Head of caudate nucleus (tissue), 42 donors: Measurements from ENCODE around the gene PLAC9.

Experiments used
- DNase-seq, 42 donors: peaks; one replicate each; pipeline versions ENCODE4 v3.0.0 to v3.0.0-alpha.2; 2020 to 2021; ENCODE audit warnings: mixed read lengths in 7 of 42
- intact Hi-C: fragments of 100-400 bp; cut with DNase I; formaldehyde crosslinking; loops from one replicate; pipeline ENCODE4 v1.15.0; 2022

The PLAC9 gene

DNA sequence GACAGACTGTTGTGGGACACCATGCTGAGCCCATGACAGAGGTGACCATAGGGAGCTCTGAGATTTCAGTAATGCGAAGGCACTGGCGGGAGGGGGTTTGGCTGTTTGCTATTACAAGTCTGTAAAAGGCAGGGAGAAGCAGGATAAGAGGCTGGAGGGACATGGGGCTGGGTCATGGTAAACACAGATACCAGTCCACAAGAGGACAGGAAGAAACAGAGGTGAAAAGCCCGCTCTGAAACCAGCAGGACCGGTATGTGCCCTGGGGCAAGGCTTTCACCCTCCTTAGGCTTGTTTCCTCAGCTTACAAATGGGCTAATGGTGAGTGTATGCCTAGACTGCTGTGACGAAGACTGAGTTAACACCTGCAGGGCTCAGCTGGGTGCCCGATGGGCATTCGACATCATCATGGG is 38.7 kb downstream of the PLAC9 start:
- intact Hi-C loops = no loop called here
- no peak for DNase-seq

DNA sequence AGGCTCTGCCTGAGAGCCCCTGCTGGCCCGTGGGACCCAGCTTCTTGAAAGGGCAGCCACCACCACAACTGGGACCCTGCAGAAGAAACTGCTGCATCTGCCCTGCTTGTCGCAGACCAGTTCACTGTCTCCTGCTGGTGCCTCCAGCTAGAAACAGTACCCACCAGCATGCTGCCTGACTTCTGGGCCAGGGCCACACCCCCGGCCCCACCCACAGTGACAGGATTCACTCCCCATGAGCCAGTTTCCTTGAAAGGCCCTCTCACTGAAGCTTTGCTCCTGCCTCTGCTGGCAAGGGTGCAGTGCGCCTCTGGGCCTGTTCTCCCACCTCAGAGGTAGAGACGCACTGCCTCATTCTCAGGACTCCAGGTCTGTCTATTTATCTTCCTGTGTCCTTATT is 40.4 kb downstream of the PLAC9 start:
- intact Hi-C loops = no loop called here
- peak in 4 of 42 donors; percentile 24 to 43 (median 40) for DNase-seq

DNA sequence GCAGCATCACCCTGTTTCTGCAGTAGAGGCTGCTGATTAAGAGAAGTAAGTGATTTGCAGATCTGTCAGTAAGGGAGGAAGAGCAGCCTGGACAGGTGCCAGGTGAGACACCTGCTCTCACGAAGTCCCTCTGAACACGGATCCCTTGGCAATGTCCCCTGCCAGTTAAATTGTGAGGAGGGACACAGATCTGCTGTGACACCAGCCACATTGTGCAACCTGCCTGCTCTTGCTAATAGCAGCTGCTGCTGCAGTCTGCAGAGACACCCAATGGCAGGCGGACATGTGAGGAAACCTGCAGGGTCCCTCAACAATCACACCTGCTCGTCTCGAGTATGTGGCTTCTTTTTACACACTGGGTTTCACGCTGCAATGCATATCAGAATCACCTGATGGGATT is 40.9 kb downstream of the PLAC9 start:
- no peak for DNase-seq

DNA sequence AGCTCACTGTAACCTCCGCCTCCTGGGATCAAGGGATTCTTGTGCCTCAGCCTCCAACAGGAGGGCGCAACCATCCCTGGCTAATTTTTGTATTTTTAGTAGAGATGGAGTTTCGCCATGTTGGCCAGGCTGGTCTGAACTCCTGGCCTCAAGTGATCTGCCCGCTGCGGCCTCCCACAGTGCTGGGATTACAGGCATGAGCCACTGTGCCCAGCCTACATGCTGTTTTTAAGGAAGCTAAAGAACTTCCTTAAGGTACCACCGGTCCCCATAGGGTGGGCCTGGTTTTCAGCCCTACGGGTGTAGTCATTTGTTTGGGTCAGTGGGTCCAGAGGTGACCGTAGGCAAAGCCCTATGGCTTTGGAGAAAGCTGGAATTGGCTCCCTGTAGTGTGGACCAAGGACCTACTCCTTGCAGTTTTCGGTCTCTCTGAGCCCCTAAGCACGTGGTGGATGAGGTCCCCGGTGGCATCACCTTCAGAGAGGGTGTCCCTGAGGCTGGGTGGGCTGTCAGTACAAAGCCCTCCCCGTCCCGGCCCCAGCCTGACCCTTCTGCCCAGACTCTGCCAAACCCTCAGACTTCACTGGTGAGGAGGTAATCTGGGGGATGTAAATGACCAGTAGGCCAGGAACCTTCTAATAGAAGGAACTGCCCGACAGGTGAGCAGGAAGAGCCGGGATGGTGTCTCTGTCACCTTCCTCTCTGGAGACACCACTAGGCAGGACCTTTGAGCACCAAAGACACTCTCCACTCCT is 42.3 kb downstream of the PLAC9 start:
- intact Hi-C loops = no loop called here

More for the DNA sequence above, 40.9 kb downstream of the PLAC9 start:
- intact Hi-C loops = no loop called here

DNA sequence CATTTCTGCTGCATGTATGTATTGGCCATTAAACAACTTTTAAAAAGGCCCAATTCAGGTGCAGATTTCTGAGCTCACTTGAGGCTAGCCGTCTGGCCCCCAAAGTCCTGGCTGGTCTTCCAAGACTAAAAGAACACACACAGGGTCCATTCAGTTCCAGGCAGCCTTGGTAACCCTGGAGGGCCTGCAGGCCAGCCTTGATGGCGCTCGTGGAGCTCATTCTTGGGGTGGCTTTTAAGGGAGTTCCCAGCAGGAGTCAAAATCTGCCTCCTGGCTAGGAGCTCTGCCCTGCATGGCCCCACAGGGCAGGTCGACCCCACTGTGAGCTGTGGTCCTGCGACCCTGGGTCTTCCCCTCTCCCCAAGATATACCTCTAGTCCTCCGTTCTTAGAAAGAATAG is 44.0 kb downstream of the PLAC9 start:
- intact Hi-C loops = no loop called here
- peak in 1 of 42 donors; percentile 27 for DNase-seq

More for the DNA sequence above, 42.3 kb downstream of the PLAC9 start:
- DNase-seq = no peak

DNA sequence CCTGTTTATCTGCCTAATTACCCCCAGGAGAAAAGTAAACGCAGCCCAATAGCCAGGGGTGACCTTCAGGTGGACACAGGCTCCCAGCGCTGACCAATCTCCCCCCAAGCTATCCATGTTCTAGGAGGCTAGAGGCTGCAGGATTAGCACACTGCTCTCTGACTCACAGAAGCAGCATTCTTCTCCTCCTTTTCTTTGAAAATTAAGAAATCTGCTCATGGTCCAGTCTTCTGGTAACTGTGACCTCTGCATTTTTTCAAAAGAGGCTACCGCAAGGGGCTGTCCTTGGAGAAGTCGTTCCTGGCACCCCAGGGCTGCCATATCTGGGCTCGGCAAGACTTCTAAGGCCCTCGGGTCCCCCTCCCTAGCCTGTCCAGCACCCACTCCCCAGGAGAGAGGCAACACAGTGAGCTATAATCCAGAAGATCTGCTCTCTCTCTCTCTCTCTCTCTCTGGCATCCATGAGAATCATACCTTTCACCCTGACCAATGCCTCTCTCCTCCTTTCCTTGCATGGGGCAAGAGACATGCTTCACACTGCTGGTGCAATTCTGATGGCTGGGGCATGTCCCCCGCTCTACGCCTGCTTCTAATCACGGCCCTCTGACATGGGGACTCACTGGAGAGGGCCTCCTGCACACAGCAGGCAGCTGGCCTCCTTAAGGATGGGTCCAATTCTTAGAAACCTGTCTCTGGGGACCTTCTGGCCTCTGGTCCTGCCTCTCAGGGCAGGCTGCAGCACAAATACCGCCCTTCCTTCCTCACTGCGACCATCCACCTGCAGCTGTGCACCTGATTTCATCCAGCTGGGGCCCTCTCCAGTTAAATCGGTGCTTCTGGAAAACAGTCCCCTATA is 45.5 kb downstream of the PLAC9 start:
- intact Hi-C loops = no loop called here
- peak in 2 of 42 donors; percentile 9 to 53 for DNase-seq

DNA sequence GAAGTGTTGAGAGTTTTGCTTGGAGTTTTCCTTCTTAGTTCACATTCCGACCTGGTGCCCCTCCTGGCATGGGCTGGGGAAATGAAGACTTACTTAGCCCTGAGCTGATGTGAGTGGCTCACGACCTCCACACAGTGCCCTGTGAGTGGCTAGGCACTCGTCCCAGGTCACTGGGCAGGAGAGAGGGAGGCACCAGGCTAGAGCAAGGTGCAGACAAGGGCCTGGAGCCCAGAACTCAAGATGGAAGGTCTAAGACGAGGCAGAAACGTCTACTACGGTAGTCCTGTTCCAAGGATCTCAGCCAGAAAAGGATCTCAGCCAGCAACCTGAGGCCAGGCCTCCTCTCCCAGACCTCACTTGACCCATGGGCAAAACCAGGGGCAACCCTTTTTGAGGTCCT is 50.5 kb downstream of the PLAC9 start:
- intact Hi-C loops = no loop called here
- DNase-seq = peak in 1 of 42 donors; percentile 24

DNA sequence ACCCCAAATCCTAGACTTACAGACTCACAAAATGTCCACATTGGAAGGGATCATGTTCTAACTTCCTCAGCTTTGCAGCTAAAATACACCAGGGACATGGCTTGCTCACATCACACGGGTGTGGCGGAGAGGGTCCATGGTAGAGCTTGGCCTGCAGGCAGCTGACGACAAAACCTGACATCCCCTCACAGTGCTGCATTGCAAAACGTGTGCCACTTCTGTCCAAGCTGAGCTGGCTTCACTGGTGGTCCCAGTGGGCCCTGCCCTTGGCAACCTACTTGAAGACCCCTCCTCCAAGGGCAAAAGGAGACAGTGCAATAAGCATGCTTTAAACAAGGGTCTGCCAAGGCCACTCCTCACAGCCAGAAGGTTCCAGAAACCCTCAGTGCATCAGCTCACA is 50.9 kb downstream of the PLAC9 start:
- DNase-seq = peak in 1 of 42 donors; percentile 5
- intact Hi-C loops = no loop called here

DNA sequence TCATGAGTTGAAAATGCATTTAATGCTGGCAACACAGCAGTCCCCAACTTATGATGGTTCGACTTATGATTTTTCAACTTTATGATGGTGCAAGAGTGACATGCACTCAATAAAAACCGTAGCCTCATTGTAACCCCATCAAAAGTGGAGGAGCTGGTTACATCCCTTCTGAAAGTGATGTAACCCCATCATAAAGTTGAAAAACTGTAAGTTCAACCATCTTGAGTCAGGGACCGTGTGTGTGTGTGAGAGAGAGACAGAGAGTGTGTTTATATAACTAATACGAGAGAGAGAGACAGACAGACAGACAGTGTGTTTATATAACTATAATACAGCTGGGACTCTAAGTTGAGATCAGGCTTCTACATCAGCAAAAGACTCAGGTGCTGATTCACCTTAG is 51.8 kb downstream of the PLAC9 start:
- no peak for DNase-seq
- intact Hi-C loops = no loop called here

DNA sequence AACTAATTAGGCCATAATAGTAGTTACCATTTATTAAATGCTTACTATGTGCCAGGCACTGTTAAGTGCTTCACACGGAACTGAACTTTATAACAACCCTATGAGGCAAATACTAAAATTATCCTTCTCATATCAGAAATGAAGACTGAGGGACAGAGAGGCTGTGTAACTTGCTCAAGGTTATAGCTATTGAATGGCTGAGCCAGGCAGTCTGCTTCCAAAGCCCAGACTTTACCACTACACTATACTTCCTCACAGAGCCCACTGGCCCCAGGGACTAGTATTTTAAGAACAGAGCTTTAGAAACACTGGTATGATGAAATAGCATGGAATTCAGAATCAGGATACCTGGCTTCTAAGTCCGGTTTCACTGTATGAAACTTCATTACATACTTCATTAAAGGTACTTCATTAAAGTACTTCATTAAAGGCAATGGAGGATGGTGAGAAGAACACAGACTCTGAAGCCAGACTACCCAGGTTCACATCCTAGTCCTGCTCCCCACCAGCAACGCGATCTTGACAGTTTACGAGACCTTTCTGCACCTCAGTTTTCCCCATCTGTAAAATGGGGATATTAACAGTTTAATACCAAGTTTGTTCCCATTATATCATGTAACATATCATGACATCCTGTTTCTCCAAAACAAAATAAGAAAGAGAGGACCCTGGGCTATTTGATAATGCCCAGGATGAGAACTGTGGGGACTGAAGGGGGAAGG is 53.2 kb downstream of the PLAC9 start:
- intact Hi-C loops = no loop called here
- no peak for DNase-seq

DNA sequence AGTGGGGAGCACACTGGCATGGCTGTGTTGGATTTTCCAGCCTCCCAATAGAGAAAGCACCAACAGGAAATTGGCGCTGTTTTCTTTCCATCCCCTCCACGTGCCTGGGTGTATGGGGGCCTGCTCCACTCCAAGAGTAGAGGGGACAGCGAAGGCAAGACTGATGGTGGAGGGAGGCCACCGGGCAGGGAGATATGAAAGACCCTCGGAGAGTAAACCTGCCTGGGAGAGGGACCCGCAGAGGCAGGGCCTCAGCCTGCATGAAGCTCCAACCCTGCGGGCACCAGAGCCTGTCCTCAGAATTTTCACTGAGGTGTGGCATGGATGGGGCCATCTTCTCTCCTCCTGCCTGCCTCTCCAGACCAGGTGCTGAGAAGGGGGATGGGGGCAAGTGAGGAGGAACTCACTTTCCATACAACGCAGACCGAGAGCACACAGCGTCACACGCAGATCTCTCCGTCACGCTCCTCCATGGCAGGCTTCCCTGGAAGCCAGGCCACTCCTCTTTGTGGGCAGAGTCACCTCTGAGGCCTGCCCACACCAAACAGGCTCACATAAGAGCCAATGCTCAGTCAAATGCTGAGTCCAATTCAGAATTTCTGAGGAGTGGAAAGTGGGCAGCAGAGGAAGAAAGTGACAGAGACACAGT is 54.0 kb downstream of the PLAC9 start:
- no peak for DNase-seq
- intact Hi-C loops = no loop called here

DNA sequence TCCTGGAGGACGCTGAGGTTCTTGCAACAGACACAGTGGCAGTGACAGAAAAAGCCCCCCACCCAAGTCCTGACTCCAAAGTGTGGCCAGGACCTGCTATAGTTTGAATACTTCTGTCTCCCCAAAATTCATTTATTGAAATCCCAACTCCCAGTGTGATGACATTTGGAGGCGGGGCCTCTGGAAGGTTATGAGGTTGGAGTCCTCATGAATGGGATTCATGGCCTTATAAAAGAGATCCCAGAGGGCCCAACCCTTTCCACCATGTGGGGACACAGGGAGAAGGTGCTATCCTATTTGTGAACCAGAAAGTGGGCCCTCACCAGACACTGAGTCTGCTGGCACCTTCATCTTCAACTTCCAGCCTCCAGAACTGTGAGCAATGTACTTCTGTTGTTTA is 54.5 kb downstream of the PLAC9 start:
- intact Hi-C loops = no loop called here
- no peak for DNase-seq

DNA sequence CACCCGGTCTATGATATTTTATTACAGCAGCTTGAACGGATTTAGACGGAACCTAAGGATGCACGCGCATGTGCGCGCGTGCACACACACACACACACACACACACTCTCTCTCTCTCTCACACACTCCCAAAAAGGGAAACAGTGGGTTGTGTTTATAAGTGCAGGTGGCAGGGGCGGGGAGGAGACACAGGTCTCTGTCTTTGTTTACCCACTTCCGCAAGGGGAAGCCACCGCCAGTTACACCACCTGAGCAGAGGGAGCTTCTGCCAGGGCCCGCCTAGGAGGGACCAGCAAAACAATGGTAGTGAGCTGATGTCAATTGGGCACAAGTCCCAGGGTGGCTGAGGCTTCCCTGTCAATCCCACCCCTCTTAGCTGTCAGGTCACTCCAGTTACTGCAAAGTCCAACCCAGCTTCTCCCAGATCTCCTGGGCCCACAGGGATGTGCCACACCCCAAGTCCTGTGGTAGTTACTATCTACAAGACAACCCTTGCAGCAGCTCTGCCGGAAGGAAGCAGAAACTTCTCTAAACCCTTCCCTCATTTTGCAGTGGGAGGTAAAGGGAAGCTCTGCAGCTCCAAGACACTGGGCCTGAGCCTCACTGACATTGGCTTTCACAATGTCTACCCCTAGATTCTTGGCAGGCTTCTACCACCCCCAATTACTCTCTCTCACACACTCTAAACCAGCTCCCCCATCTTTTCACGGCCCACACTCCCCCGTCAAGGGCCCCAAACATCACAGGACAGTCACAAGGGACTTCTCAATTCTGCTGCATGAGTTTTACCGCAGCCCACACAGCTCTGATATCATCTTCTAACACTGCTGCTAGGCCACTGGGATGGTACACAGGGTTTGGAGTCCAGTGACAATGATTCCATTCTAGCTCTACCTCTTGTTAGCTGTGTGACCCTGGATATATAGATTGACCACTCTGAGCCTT is 55.2 kb downstream of the PLAC9 start:
- peak in 1 of 42 donors; percentile 51 for DNase-seq

DNA sequence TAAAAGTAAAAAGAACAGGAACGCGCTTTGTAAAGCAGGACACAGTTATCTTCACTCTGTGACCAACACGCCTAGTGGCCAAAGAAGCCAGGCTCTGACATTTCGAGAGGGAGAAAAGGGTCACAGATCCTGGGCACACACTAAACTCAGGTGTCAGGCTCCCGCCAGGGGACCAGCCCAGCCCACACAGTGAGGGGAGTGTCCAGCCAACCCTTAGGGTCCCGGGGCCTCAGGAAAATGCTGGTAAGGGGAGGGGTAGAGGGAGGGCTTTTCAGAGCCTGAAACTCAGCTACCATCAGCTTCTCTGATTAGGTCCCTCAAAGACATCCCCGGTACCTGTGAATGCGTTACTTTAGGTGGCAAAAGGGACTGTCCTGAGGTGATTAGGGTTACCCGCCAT is 56.2 kb downstream of the PLAC9 start:
- DNase-seq = peak in 1 of 42 donors; percentile 9
- intact Hi-C loops = no loop called here

More for the DNA sequence above, 55.2 kb downstream of the PLAC9 start:
- intact Hi-C loops = no loop called here

DNA sequence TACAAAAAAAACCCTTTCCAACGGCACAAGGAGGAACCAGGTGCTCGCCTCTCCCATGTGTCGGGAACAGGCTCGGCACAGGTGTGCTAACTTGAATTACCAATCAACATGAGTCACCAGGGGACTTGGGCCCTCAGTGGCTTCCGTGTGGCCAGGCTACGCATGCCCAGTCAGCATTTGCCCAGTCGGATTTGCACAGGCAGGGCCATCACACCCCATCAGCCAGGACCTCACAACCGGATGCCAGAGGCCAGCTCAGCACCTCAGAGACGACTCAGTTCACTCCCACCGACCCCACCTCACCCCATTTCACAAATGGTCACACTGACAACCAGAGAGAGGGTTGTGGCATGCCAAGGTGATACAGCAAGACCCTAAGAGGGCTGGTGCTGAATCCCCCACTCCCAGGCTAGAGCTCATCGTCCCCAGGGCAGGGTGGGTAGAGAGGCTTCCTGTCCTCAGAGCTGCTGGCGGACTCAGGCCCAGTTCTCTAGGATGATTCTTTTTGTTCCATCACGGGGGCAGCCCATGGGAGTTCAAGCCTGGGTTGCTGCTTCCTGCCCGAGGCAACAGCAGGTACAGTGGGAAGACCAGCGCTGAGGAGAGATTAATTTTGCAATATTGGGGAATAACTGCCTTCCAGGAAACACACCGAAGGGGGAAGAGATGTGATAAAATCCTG is 59.2 kb downstream of the PLAC9 start:
- peak in 2 of 42 donors; percentile 8 to 9 for DNase-seq
- intact Hi-C loops = no loop called here

DNA sequence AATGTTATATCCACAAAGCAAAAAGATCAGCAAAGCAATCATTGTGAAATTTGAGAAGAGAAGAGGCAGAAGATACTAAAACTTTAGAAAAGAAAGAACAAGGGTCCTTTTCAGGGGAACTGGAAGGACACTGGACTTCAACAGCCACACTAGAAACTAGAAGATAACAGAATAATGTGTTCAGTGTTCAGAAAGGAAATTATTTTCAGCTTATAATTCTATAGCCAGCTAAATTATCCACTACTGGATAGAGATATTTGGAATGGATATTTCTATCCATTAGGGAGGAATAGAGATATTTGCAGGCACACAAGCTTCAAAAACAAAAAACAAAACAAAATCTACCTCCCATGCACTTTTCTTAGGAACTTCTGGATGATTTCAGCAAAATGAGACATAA is 60.0 kb downstream of the PLAC9 start:
- DNase-seq = no peak
- intact Hi-C loops = no loop called here

DNA sequence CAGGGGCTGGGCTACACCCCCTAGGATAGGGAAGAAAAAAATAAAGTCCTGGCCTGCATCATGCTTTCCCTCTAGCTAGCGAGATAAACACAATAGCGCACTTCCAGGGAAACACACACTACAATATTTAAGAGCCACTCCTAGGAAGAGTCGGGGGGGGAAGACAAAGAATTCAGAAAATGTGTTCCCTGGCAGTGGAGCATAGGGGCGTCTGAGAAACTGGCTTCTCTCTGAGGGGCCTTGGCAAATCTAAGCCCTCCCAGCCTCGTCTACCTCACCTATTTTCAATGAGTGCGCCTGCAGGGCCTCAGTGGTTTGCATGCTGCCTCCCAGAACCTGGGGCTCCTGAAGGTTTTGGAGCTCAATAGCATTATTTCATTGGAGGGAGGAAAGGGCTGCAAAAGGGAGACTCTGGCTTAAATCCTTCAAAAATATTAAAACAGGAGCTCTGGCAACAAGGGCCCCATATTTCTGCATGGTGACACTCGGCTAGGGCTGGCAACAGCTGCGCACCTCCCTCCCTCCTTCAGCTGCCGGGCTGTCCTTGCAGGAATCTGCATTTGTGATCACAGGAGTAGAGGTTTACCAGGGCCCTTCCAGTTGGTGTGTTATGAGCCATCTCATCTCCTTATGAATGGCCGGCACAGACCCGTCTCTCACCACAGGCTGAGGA is 62.0 kb downstream of the PLAC9 start:
- DNase-seq = peak in 1 of 42 donors; percentile 9

More for the DNA sequence above, 62.0 kb downstream of the PLAC9 start:
- intact Hi-C loops = no loop called here
